Liver (tissue), 2 donors: Measurements from ENCODE around the gene HMGB2.

Experiments
- NR2F2 ChIP-seq: IDR thresholded peaks from 2 replicates; pipeline ENCODE4 v1.6.1; 2016; ENCODE audit warnings: antibody characterized with exemption
- ZBTB33 ChIP-seq: IDR thresholded peaks from 2 replicates; pipeline ENCODE4 v1.6.1; 2016; ENCODE audit warnings: antibody characterized with exemption
- TF ChIP-seq, protein P1 (sequence below): IDR thresholded peaks from 2 replicates; pipeline ENCODE4 v1.6.1; 2016; ENCODE audit warnings: antibody characterized with exemption
- donor health status: healthy.

- TF ChIP-seq ZBTB33 (no peak), NR2F2 (no peak)
- TF ChIP-seq, protein P1, sequence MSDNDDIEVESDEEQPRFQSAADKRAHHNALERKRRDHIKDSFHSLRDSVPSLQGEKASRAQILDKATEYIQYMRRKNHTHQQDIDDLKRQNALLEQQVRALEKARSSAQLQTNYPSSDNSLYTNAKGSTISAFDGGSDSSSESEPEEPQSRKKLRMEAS = no peak
Measured at GRCh38 chr4:173337463-173337862, 3.3 kb upstream of the HMGB2 start.
